Mesenchymal stem cell (in vitro differentiated cells and primary cell): ENCODE data around the gene PTCD2.

Experiments used
- DNase-seq: peaks from one replicate; pipeline ENCODE4 v3.0.0-alpha.2; 2013
- H2AFZ ChIP-seq: one replicate; pipeline ENCODE4 v1.6.1; 2013; ENCODE audit warnings: low read depth, mild to moderate bottlenecking, control low read depth, inconsistent platforms, low read length, moderate library complexity
- H2AK5ac ChIP-seq: 2 replicates; pipeline ENCODE4 v1.6.1; 2013; ENCODE audit warnings: low read length, moderate library complexity, mild to moderate bottlenecking, inconsistent platforms; ENCODE audit not compliant: severe bottlenecking
- H2BK120ac ChIP-seq: one replicate; pipeline ENCODE4 v1.6.1; 2013; ENCODE audit warnings: low read depth, mild to moderate bottlenecking, inconsistent platforms, low read length, moderate library complexity
- H2BK12ac ChIP-seq, 2 experiments: one replicate each; pipeline ENCODE4 v1.6.1; 2013; ENCODE audit warnings: inconsistent platforms in 2 of 2, low read length in 2 of 2, mild to moderate bottlenecking in 2 of 2, moderate library complexity in 2 of 2, control low read depth in 1 of 2
- H2BK15ac ChIP-seq: one replicate; pipeline ENCODE4 v1.6.1; 2013; ENCODE audit warnings: mild to moderate bottlenecking, low read depth, inconsistent platforms; ENCODE audit not compliant: poor library complexity, severe bottlenecking
- H2BK5ac ChIP-seq: 2 replicates; pipeline ENCODE4 v1.6.1; 2013; ENCODE audit warnings: low read depth, mild to moderate bottlenecking, low read length, control low read depth, inconsistent platforms; ENCODE audit not compliant: poor library complexity, severe bottlenecking
- H3K14ac ChIP-seq, 2 experiments: one replicate each; pipeline ENCODE4 v1.6.1; 2013; ENCODE audit warnings: inconsistent platforms in 2 of 2, low read length in 2 of 2, control low read depth in 1 of 2, mild to moderate bottlenecking in 1 of 2, moderate library complexity in 1 of 2
- H3K18ac ChIP-seq, 2 experiments: one replicate each; pipeline ENCODE4 v1.6.1; 2013; ENCODE audit warnings: inconsistent platforms in 2 of 2, low read length in 2 of 2, control low read depth in 1 of 2, low read depth in 1 of 2, mild to moderate bottlenecking in 1 of 2
- H3K23ac ChIP-seq, 2 experiments: one replicate each; pipeline ENCODE4 v1.6.1; 2013; ENCODE audit warnings: inconsistent platforms in 2 of 2, low read length in 2 of 2, mild to moderate bottlenecking in 2 of 2, moderate library complexity in 2 of 2, control low read depth in 1 of 2
- H3K27ac ChIP-seq: 2 replicates; pipeline ENCODE4 v1.5.1; 2013; ENCODE audit warnings: mild to moderate bottlenecking, moderate library complexity, low read length, control low read depth, inconsistent platforms; ENCODE audit not compliant: poor library complexity, severe bottlenecking
- H3K27me3 ChIP-seq, 2 experiments: 2 replicates each; pipeline versions ENCODE4 v1.6.1 to v1.7.0; 2013; ENCODE audit warnings: low read length in 2 of 2, mild to moderate bottlenecking in 2 of 2, moderate library complexity in 2 of 2, control low read depth in 1 of 2, inconsistent platforms in 1 of 2; ENCODE audit not compliant: control insufficient read depth in 1 of 2, insufficient read depth in 1 of 2
- H3K36me3 ChIP-seq, 2 experiments: 2 replicates each; pipeline versions ENCODE4 v1.6.1 to v1.7.0; 2013; ENCODE audit warnings: low read length in 2 of 2, control low read depth in 1 of 2, inconsistent platforms in 1 of 2, low read depth in 1 of 2, mild to moderate bottlenecking in 1 of 2; ENCODE audit not compliant: insufficient read depth in 2 of 2, control insufficient read depth in 1 of 2
- H3K4ac ChIP-seq, 2 experiments: one replicate each; pipeline ENCODE4 v1.6.1; 2013; ENCODE audit warnings: inconsistent platforms in 2 of 2, low read length in 2 of 2, mild to moderate bottlenecking in 2 of 2, moderate library complexity in 2 of 2, control low read depth in 1 of 2, low read depth in 1 of 2
- H3K4me1 ChIP-seq: 2 replicates; pipeline ENCODE4 v1.6.1; 2013; ENCODE audit warnings: low read depth, low read length, control low read depth; ENCODE audit not compliant: control insufficient read depth, insufficient read depth
- H3K4me2 ChIP-seq: 2 replicates; pipeline ENCODE4 v1.6.1; 2013; ENCODE audit warnings: low read length, mild to moderate bottlenecking, inconsistent platforms; ENCODE audit not compliant: poor library complexity, severe bottlenecking
- H3K4me3 ChIP-seq, 2 experiments: 2 replicates each; pipeline versions ENCODE4 v1.5.1 to v1.7.0; 2013; ENCODE audit warnings: low read length in 2 of 2, mild to moderate bottlenecking in 2 of 2, control low read depth in 1 of 2, low read depth in 1 of 2; ENCODE audit not compliant: insufficient read depth in 1 of 2
- H3K79me1 ChIP-seq: replicated peaks from 2 replicates; pipeline ENCODE4 v1.6.1; 2013; ENCODE audit warnings: mild to moderate bottlenecking, control low read depth, low read length, inconsistent platforms; ENCODE audit not compliant: poor library complexity, severe bottlenecking
- H3K9ac ChIP-seq: 2 replicates; pipeline ENCODE4 v1.7.0; 2013; ENCODE audit warnings: mild to moderate bottlenecking, low read length, moderate library complexity
- H3K9me3 ChIP-seq: 2 replicates; pipeline ENCODE4 v1.7.0; 2013; ENCODE audit warnings: mild to moderate bottlenecking, low read length; ENCODE audit not compliant: control insufficient read depth
- H4K8ac ChIP-seq: one replicate; pipeline ENCODE4 v1.6.1; 2013; ENCODE audit warnings: inconsistent platforms, mild to moderate bottlenecking, low read length, moderate library complexity
- H4K91ac ChIP-seq: one replicate; pipeline ENCODE4 v1.6.1; 2013; ENCODE audit warnings: mild to moderate bottlenecking, low read length, inconsistent platforms
- WGBS: methylation state at CpG from one replicate; pipeline ENCODE4 v1.1.7; 2013; ENCODE audit warnings: mixed read lengths; 5-methylcytosine and 5-hydroxymethylcytosine counted together

Gene PTCD2

GRCh38 chr5:72372331-72372730, 52.2 kb downstream of the PTCD2 start:
- Histone ChIP-seq H3K23ac (no peak overlapping the region), H3K18ac (no peak overlapping the region), H2BK12ac (no peak overlapping the region), H3K4me3 (no peak overlapping the region), H3K79me1 (no peaks in the 10 kb centered on the region), H3K27me3 (no peaks in the 10 kb centered on the region), H3K27ac (no peak overlapping the region), H2AFZ (no peak overlapping the region), H3K9ac (no peak overlapping the region), H2BK120ac (no peak overlapping the region), H3K4me2 (no peak overlapping the region), H3K4me1 (peaks cover 2% of the 10 kb centered on the region), H3K4ac (no peak overlapping the region), H2BK15ac (no peak overlapping the region), H2BK5ac (no peak overlapping the region), H4K8ac (no peak overlapping the region), H3K36me3 (peaks cover 0 to 2% of the 10 kb centered on the region in 2 experiments), H2AK5ac (no peak overlapping the region), H4K91ac (no peak overlapping the region), H3K9me3 (peaks cover 4% of the 10 kb centered on the region), H3K14ac (no peak overlapping the region)
- DNase-seq: no peak
- WGBS: no CpG with 5 or more reads among the region's 1 CpG

GRCh38 chr5:72372923-72373322, 52.8 kb downstream of the PTCD2 start:
- no peak overlapping the region for H2BK120ac ChIP-seq
- DNase-seq: no peak
- H3K4ac ChIP-seq: no peak overlapping the region
- no peak overlapping the region for H3K27ac ChIP-seq
- H2BK5ac ChIP-seq: no peak overlapping the region
- peaks cover 4% of the 10 kb centered on the region for H3K9me3 ChIP-seq
- 91% methylated on average over 4 of the region's 4 CpGs for WGBS
- peaks cover 2% of the 10 kb centered on the region for H3K4me1 ChIP-seq
- H4K91ac ChIP-seq: no peak overlapping the region
- H3K14ac ChIP-seq: no peak overlapping the region
- no peaks in the 10 kb centered on the region for H3K27me3 ChIP-seq
- no peak overlapping the region for H2AK5ac ChIP-seq
- no peak overlapping the region for H4K8ac ChIP-seq
- H3K79me1 ChIP-seq: no peaks in the 10 kb centered on the region
- H2BK12ac ChIP-seq: no peak overlapping the region
- no peak overlapping the region for H2BK15ac ChIP-seq
- no peak overlapping the region for H3K4me3 ChIP-seq
- H3K36me3 ChIP-seq: peaks cover 0 to 2% of the 10 kb centered on the region in 2 experiments
- no peak overlapping the region for H2AFZ ChIP-seq
- H3K9ac ChIP-seq: no peak overlapping the region
- no peak overlapping the region for H3K4me2 ChIP-seq
- no peak overlapping the region for H3K18ac ChIP-seq
- no peak overlapping the region for H3K23ac ChIP-seq

DNA sequence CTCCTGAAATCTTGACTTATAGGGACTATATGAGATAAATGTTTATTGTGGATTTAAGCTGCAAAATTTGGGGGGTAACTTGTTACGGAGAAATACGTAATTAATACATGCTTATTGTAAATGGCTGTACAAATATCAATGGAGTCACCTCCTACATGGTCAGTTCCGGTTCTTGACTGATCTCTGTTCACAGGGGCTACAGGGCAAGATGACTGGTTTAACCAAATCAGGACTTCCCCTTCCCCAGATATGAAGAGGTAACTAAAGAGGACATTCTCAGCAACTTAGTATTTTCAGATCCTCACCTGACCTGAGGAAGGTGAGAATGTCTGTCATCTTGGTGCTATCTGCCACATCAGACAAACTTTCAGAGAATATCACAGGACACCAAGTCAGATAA, 54.7 kb downstream of the PTCD2 start:
- no peak overlapping the region for H2BK12ac ChIP-seq
- no peak overlapping the region for H2AK5ac ChIP-seq
- peaks cover 4% of the 10 kb centered on the region for H3K9me3 ChIP-seq
- H3K9ac ChIP-seq: no peak overlapping the region
- H3K36me3 ChIP-seq: peaks cover 0 to 2% of the 10 kb centered on the region in 2 experiments
- H2AFZ ChIP-seq: no peak overlapping the region
- H4K91ac ChIP-seq: no peak overlapping the region
- WGBS: 89% methylated on average over 3 of the region's 3 CpGs
- no peaks in the 10 kb centered on the region for H3K27me3 ChIP-seq
- H3K23ac ChIP-seq: no peak overlapping the region
- H3K18ac ChIP-seq: no peak overlapping the region
- DNase-seq: no peak
- no peak overlapping the region for H4K8ac ChIP-seq
- no peaks in the 10 kb centered on the region for H3K79me1 ChIP-seq
- peaks cover 2% of the 10 kb centered on the region for H3K4me1 ChIP-seq
- no peak overlapping the region for H3K27ac ChIP-seq
- H2BK5ac ChIP-seq: no peak overlapping the region
- no peak overlapping the region for H2BK15ac ChIP-seq
- H2BK120ac ChIP-seq: no peak overlapping the region
- H3K4ac ChIP-seq: no peak overlapping the region
- H3K4me3 ChIP-seq: no peak overlapping the region
- no peak overlapping the region for H3K4me2 ChIP-seq
- no peak overlapping the region for H3K14ac ChIP-seq

DNA sequence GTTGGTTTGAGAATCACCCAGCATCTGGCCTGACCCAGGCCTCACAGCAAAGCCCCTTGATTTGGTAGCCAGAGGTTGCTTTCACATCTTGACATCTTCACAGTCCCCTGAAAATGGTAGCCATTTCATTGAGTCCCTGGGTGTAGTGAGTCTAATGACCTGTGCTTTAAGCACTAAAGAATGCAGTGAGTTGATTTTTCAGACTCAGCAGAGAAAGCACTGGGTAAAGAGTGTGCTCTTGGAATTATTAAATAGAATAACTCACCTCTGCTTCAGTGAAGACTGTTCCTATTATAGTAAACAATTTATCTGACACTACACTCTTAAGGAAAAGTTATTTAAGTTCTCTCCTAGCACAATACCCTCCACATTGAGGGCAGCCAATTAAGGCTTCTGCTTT, 56.2 kb downstream of the PTCD2 start:
- no peak overlapping the region for H4K91ac ChIP-seq
- no peak overlapping the region for H3K27ac ChIP-seq
- no peak overlapping the region for H2BK15ac ChIP-seq
- no peak overlapping the region for H3K23ac ChIP-seq
- no peak overlapping the region for H3K14ac ChIP-seq
- H2AFZ ChIP-seq: no peak overlapping the region
- no peak overlapping the region for H2AK5ac ChIP-seq
- peaks cover 5% of the 10 kb centered on the region for H3K4me1 ChIP-seq
- H3K4me3 ChIP-seq: no peak overlapping the region
- H3K27me3 ChIP-seq: no peaks in the 10 kb centered on the region
- H3K79me1 ChIP-seq: no peaks in the 10 kb centered on the region
- no peaks in the 10 kb centered on the region for H3K36me3 ChIP-seq
- DNase-seq: no peak
- H3K9ac ChIP-seq: no peak overlapping the region
- H3K4me2 ChIP-seq: no peak overlapping the region
- H3K4ac ChIP-seq: no peak overlapping the region
- H2BK12ac ChIP-seq: no peak overlapping the region
- H2BK120ac ChIP-seq: no peak overlapping the region
- no peak overlapping the region for H2BK5ac ChIP-seq
- no peak overlapping the region for H3K18ac ChIP-seq
- peaks cover 4% of the 10 kb centered on the region for H3K9me3 ChIP-seq
- no peak overlapping the region for H4K8ac ChIP-seq
